ENCODE data around the gene CENPP.

Gene CENPP

DNA sequence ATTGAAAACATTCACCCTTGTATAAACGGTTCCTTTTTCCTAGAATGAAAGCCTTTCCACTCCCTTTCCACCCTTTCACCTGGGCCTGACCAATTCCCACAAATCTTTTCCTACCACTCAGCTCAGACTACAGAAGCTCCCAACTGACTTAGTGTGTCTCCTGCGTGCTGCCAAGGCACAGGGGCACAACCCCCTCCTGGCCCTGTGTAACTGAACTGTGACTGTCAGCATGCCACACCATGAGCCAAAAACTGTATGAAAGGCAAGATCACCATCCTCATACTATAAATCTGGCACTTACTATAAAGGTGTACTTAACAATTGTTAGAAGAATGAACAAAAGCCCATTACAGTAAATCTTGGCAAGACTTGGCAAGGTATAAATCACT lies 12.1 kb upstream of the CENPP start:
- no peak for DNase-seq (ENCODE audit: low read depth)

DNA sequence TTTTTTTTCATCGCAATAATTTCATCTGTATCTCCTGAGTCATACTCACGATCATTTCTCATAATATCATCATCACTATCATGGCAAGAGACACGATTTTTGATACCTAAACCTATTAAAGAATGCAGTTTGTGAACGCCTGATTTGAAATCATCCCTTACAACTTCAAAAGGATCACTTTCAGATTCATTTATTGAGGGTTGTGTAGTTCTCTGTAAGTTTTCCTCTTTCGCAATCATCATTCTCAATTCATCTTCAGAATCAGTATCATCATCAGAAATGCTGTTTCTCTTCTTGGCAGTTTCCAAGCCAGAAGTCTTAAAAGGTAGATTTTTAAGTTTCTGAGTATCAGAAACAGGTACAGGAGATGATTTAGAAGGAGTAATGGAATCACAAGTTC lies 10.3 kb upstream of the CENPP start:
- DNase-seq (ENCODE audit: low read depth), result no peak

DNA sequence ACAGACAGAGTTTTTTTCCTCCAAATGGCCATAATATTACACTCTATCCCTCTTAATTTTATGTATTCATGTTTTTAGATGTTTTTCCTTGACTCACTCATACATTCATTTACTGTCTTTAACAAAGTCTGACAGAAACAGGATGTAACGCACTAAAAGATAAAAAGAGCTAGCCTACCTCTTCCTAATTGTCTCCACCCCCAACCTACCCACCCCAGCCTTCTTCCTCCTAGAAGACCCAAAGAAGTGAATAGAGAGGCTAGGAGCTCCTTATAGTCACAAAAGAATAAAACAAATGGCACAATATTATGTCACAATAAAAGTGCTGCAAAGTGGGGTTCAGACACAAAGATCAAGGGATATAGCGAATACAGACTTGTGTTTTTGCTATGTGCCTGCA lies 1.3 kb upstream of the CENPP start:
- no peak for DNase-seq (ENCODE audit: low read depth)

DNA sequence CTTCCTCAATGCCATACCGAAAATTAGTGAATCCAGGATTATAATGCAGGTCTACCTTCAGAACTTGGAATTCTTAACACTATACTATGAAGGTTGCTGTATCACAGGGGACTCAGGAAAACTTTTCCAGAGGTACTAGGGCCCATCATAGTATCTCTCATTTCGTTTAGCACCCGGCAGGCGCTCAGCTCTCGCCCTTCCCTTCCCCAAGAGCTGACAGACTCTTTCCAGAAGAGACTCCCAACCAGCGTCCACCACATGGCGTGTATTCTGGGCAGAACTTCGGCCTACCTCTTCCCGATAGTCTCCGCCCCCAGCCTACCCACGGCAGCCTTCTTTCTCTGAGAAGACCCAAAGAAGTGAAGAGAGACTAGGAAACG lies 874 bp upstream of the CENPP start:
- DNase-seq (ENCODE audit: low read depth), result no peak

DNA sequence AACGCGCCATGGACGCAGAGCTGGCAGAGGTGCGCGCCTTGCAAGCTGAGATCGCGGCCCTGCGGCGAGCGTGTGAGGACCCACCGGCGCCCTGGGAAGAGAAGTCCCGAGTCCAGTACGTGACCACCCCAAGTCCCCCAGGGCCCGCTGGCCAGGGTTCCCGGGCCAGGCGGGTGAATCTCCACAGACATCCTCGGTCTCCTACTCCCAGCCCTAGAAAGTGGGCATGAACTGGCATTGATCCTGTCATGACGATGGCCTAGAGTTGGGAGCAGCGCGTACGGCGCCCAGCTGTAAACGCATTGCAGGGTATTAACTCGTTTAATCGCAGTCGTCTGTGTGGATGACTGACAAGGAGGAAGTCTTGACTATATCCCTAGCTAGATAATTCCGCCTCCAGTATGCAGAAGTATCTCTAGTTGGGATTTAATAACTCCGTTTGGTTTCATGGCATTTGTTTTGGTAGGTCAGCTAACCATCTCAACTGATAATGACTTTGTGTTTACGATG lies 293 bp downstream of the CENPP start:
- no peak for DNase-seq (ENCODE audit: low read depth)

DNA sequence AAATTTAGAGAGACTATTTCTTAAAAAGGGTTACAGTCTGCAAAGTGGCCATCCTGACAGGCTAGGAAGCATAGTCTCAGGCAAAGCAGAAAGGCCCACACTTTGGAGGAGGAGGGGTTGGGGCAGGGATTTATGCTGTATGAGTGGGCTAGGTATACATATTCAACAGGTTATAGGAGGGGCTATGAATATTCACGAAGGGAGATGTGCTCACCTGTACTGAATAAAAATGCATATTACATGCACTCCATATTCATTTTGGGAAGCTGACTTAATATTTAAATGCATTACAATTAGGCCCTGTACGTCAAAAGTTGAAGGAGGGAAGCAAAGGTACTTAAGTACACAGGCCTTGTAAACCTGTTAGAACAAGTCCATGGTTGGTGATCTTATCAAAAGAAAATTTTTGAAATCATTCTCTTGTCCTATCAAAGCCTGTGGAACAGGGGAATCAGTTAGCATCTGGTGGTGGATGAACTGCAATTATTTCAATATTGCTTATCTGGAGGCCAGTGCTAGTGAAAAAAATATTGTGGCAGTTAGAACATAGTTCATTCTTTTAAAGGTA lies 1.6 kb downstream of the CENPP start:
- DNase-seq (ENCODE audit: low read depth), result no peak

DNA sequence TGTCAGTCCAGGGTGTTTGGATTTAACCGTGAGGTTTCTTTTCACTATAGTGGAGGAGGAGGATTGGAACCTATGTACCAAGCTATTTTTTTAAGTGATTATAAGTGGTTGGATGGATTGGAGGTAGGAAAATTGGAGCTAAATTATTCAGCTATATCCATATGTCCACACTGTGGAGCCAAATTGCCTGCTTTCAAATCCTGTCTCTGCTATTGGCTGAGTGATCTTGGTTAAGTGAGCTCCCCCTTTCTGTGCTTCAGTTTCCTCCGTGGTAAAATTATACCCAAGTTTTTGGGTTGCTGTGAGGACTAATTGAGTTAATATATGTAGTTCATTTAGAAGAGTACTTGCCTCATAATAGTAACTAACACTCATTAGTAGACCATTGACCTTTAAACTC lies 2.5 kb downstream of the CENPP start:
- no peak for DNase-seq (ENCODE audit: low read depth)

DNA sequence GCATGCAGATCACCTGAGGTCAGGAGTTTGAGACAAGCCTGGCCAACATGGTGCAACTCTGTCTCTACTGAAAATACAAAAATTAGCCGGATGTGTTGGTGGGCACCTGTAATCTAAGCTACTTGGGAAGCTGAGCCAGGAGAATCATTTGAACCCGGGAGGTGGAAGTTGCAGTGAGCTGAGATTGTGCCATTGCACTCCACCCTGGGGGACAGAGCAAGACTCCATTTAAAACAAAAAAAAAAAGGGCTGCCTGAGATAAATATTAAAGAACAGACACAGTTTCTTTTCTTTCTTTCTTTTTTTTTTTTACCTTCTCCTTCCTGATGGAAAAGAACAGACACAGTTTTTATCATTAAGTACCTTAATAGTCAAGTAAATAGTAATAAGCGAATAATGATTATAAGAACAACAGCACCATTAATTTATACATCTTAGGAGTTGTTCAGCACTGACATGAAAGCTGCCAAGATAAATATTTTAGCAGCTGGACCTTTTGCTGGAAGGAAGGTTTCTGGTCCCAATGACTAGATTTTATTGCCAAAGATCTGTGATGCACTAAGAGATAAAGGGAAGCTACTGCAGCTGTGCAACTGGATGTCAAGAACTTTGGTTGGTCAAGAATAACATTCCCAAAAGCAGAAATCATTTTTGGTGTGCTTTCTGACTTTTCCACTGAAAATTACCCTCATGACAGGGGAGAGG lies 7.0 kb downstream of the CENPP start:
- no peak for DNase-seq (ENCODE audit: low read depth)

DNA sequence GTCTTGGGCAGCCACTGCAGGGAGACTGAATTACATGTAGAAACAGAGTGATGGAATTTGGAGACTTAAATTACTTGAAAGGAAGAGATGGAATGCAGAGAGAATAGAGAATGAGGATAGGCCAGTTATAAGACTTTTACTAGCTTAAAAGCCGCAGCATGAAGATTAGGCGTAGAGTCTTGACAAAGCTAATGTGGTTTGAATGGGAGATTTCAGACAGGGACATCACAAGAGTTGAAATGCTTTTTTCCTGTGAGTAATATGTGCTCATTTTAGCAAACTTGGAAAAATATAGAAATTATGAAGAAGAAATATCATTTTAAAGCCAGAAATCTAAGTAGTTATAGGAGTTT lies 7.5 kb downstream of the CENPP start:
- no peak for DNase-seq (ENCODE audit: low read depth)

DNA sequence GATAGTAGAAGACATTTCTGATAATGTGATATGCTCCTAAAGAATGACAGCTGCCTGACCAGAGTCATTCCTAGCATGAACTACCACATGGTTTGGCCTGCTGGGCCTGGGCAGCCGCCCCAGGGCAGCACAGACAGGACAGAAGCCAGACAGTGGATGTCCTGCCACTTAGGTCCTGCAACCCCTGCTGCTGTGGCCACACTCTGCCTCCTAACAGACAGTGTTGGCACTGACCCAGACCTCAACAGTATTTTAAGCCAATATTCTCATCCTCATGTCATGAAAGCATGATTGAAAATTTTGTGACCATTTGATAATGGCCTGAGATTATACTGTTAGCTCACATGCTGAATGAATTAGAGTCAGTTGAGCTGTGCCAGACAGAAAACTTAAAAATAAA lies 15.8 kb downstream of the CENPP start:
- DNase-seq (ENCODE audit: low read depth), result no peak

DNA sequence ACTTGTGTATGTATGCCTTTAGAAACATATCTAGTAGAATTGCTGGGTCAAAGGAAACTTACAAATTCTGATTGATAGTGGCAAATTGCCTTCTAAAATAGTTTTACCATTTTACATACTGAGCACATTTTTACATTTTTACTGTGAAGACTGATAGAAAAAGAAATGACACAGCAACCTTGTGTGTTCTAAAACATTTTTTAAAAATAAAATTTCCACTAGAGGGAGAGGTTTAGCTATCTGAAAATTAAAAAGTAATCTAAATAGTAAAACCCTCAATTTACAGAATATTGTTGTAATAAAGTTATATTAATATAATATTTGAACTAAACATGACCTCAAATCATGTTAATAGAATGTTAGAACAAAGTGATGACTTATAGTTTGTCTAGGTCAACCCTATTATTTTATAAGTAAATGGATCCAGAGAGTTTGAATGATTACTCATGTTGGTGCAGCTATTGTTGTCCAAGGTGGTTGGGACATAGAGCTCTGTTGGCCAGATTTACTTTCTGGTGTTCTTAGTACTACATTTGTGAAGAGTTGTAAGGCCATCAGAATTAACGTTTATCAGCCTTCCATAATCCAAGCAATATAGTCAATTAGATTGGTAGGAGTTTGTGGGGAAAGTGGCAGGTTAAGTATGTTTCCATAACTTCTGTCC lies 17.2 kb downstream of the CENPP start:
- DNase-seq (ENCODE audit: low read depth), result no peak

DNA sequence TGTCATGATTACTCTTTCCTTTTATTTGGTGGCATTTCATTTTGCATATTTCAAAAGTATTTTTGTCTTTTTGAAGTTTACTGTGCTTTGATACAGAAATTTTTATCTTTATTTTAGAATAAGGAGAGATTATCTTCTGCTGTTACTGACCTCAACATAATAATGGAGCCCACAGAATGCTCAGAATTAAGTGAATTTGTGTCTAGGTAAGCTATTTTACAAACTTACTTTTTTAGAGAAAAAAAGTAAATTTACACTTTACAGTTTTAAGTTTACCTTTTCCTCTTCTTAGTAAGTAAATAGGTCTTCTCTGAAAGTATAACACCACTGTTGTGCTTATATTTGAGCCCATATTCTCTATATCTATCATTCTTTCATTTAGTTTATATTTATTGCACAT lies 19.8 kb downstream of the CENPP start:
- no peak for DNase-seq (ENCODE audit: low read depth)

DNA sequence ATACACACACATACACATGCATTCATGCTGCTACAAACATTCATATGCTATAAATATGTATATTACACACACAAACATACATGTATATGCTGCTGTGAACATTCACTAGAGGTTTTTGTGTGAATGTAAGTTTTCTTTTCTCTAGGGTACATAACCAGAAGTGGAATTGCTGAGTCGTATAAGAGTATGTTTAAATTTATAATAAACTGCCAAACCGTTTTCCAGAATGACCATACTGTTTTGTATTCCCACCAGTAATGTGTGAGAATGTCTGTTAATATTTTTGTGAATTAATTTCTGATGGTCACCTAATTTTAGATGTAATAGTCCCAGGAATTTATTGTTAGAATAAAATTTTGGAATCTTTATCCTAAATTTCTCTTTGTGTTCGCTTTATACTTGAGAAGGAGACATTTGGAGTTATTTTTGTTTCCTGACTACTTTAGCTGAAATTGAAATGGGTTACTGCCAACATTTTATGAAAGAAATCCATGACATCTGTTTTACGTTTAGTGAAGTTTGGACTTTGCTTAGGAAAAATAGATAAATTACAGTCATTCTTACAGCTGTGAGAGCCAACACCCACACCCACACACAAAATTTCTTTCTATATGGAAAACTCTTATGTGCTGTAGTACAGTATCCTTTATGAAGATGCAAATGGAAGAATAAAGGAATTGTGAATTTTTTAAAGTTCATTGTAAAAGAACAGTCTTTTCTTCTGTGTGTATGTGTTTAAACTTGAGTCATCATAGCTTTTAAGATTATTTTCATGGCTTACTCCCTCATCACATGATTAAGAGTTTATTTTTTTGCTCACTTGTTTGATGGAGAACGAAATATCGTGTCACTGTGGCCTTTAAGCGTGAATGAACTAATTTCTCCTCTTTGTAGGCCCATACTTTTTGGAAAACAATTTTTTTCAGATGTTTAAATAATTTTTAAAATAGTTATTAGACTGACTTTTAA lies 24.3 kb downstream of the CENPP start:
- DNase-seq (ENCODE audit: low read depth), result no peak

DNA sequence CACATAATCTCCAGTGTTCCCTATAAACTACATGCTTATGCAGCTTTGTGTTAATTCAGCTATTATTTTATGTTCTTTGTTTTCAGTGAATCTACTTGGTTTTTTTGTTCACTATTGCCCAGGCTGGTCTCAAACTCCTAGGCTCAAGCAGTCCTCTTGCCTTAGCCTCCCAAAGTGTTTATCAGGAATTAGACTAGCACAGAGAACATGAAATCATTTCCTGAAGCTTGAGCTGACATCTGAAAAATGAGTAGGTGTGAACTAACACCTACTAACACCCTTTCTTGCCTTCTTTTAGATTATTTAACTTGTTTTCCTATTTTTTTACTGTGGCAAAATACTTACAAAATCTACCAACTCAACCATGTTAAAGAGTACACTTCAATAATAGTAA lies 25.0 kb downstream of the CENPP start:
- no peak for DNase-seq (ENCODE audit: low read depth)

DNA sequence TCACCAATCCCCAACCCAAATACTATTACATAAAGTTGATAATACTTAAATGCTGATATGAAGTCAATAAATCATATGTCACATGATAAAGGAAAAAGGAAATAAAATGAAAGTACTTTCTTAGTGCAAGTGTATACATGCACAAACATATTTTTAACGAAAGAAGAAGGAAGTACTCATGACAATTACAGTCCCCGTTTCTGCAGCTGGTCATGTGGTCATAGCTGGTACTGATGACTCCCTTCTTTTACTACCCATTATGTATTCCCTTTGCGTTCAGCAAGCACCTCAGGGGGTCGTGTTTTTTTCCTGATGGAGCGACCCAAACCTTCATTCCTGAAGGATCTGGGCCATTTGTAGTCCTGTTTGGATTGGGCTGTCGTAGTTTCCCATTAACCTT lies 27.3 kb downstream of the CENPP start:
- DNase-seq (ENCODE audit: low read depth), result no peak

DNA sequence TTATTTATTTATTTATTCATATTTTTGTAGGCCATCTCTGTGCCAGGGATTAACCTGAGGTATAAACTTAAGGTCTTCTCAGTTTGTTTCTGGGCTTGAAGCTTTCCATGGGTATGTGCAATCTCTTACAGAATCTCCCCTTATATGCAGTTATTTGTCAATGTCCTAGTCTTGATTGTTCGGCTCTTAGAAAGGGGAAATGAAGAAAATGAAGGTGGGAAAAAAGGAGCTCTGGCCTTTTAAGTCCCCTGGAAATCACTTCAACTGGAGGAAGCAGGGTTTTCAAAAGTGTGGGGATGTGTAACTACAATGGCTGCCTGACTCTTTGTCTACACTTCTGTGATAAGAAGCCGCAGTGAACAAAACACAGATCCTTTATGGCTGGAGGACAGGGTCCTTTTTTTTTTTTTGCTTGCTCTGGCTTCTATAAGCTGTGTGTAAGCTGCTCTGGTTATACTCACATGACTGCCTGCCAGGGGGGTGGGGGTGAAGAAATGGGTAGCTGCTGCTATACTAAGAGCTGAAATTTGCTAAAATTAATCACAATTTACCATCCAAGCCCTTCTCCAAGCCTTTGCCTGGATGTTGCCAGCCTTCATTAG lies 33.7 kb downstream of the CENPP start:
- no peak for DNase-seq (ENCODE audit: low read depth)

DNA sequence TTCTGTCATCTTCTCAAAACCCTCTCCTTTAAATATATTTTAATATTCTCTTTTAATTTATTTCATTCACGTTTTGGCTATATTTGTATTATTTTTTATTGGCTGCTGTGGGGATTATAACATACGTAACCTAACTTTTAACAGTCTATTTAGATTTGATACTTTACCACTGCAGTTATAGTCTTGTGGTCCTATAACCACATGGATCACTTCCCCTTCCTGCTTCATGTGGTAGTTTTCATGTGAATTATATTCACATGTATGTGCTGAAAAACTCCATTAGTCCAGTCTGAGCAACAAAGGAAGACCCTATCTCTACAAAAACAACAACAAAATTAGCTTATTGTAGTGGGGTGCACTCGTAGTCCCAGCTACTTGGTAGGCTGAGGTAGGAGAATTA lies 34.3 kb downstream of the CENPP start:
- DNase-seq (ENCODE audit: low read depth), result no peak

DNA sequence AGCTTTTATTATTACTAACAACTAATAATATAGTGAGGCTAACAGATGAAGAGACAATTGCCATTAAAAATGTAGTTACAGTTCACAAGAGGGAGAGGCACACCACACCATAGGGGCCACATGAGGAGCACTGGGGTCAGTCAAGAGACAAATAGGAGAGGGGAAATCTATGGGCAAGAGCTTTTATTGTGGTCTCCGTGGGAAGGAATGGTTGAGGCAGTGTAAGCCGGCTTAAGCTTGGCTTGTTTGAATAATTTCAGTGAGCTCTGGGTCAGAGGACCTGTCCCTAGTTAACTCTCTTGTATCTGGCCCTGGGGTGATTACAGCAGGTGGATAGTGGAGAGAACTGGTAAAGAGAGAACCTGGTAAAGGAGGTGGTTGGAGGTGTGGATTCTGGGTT lies 43.3 kb downstream of the CENPP start:
- DNase-seq (ENCODE audit: low read depth), result no peak

DNA sequence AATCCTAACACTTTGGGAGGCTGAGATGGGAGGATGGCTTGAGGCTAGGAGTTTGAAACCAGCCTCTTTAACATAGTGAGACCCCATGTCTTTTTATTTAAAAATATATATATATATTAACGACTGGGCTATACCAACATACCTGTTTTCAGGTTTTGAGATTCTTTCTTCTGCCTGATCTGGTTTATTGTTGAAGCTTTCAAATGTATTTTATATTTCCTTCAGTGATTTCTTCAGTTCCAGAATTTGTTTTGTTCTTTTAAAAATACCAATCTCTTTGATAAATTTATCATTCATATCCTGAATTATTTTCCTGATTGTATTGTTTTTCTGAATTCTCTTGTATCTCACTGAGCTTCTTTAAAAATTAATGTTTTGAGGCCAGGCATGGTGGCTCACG lies 47.4 kb downstream of the CENPP start:
- no peak for DNase-seq (ENCODE audit: low read depth)

DNA sequence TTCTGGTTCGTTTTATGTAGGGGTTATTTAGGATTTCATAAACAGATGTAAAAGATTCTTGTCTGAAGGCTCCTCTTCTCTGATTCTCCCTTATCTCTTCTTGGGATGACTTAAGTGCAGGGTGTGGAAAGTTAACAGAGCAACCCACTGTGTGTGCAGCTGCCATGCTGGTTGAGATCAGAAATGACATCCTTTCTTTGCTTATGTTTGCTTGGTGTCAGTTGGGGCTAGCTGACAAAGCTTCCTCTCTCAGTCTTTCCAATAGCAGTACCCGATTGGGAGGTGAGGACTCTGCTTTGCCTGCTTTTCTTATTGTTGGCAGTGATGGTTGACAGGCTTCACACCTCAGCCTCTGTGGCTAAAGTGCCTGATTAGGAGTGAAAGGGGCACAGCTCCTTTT lies 52.1 kb downstream of the CENPP start:
- DNase-seq (ENCODE audit: low read depth), result no peak

DNA sequence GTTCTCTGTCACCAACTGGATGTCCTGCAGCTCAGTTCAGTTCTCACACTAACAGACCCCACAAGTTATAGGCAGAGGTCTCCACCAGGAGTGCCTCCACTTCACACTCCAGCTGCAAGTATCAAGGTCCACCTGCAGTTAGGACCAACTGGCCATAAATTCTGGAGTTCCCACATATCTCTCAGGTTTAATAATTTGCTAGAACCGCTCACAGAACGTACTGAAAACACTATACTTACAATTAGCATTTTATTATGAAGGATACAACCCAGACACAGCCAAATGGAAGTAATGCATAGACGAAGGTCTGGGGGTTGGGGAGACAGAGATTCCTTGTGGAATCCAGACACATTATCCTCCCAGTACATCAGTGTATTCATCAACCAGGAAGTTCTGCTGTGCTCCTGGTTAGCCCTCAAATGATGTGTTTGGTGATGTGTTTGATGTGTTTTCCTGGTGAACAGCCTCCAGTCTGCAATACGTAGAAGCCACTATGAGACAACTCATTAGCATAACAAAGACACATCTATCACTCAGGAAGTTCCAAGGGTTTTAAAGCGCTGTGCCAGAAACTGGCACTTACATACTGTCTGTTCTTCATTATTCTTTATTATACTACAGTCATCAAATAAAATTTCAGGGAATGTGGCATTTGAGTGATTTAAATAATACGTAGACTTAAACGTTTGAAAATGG lies 53.3 kb downstream of the CENPP start:
- no peak for DNase-seq (ENCODE audit: low read depth)

DNA sequence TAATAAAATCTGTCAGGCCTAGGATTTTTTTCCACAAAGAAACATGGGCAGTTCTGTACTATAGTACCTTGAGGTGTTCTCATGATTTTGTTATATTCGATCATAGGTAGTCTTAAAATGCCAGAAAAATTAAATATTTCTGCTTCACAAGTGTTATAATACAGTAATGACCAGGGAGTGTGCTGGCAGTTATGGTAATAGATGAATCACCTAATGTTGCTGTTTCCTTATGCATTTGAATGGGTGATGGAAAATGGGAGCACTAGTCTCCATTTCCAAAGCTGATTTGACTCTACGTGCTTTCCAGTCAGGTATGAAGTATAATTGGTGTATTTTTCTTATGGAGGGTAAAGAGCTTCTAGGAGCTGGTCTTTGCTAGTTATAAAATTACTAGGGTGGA lies 54.9 kb downstream of the CENPP start:
- no peak for DNase-seq (ENCODE audit: low read depth)

Measured in stimulated activated CD8-positive, alpha-beta memory T cell treated with anti-CD3 and anti-CD28 coated beads, Interleukin-12 subunit alpha, Interleukin-12 subunit beta, amount 100 ng/mL, for 1 hour (primary cell).